GM06990 (cell line): ENCODE data around the gene FLNB.

ENCODE experiments used
- DNase-seq: peaks from one replicate; pipeline ENCODE4 v3.0.0-alpha.2; 2011; ENCODE audit not compliant: insufficient read length; ENCODE audit errors: extremely low read depth
- H3K27me3 ChIP-seq: replicated peaks from 2 replicates; pipeline ENCODE4 v1.6.0; 2011; ENCODE audit warnings: low read length; ENCODE audit not compliant: control insufficient read depth, insufficient read depth
- H3K36me3 ChIP-seq: 2 replicates; pipeline ENCODE4 v1.5.1; 2011; ENCODE audit warnings: low read length; ENCODE audit not compliant: control insufficient read depth, insufficient read depth
- H3K4me3 ChIP-seq: replicated peaks from 2 replicates; pipeline ENCODE4 v1.5.1; 2011; ENCODE audit warnings: low read depth, mild to moderate bottlenecking, control low read depth, low read length
- CTCF ChIP-seq: IDR thresholded peaks from 2 replicates; pipeline ENCODE4 v1.5.1; 2011; ENCODE audit warnings: low read length, control low read depth, mild to moderate bottlenecking, inconsistent platforms; ENCODE audit not compliant: insufficient read depth, poor library complexity, severe bottlenecking

FLNB gene

DNA sequence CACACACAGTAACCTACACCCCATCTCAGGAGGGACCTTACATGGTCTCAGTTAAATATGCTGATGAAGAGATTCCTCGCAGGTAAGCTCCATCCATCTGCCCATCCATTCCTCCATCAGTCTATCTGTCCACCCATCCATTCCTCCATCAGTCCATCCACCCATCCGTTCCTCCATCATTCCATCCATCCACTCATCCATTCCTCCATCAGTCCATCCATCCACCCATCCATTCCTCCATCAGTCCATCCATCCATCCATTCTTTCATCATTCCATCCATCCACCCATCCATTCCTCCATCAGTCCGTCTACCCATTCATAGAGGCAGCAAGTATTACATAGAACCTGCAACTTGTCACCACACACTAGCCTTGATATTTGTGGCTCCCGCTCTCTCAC is 124.6 kb downstream of the FLNB start:
- Histone ChIP-seq H3K36me3 (peaks cover 5% of the 10 kb centered on the region; the same call in 1 of the 2 replicates), H3K4me3 (no peak overlapping the region), H3K27me3 (no peaks in the 10 kb centered on the region)
- no peak for TF ChIP-seq CTCF
- no peak for DNase-seq

- Histone ChIP-seq H3K36me3 (peaks cover 7% of the 10 kb centered on the region; the same call in 1 of the 2 replicates), H3K27me3 (no peaks in the 10 kb centered on the region), H3K4me3 (no peak overlapping the region)
- TF ChIP-seq CTCF: no peak
- DNase-seq: no peak
Measured at GRCh38 chr3:58134468-58134867, 126.2 kb downstream of the FLNB start.

DNA sequence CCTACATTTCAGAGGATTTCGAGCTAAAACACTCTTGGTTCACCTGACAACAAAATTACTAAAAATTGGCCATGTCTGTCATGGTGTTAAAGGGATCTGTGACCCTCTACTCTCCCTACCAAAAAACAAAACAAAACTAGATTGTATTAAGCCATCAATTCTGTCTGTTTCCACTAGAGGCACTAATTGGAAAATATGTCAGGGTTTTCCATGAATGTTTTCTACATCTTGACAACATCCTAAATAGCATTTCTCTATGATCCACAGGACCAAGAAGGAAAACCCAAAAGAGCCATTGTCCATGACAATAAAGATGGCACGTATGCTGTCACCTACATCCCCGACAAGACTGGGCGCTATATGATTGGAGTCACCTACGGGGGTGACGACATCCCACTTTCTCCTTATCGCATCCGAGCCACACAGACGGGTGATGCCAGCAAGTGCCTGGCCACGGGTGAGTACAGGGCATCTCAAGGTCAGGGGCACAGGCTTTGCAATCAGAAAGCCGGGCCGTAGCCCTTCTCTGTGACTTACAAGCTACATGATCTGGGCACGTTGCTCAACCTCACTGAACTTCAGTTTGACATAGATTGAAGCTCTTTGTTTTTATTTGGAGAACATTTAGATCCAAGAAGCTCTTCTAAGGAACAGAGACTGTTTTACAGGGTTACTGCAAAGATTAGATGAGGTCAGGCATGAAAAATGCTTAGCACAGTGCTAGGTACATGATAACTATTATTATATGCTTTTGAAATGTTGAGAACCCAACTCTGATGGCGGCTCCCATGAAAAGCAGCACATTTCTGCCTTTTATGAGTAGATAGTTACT is 127.7 kb downstream of the FLNB start:
- H3K4me3 ChIP-seq: no peak overlapping the region
- peak; percentile 16 for TF ChIP-seq CTCF
- H3K27me3 ChIP-seq: no peaks in the 10 kb centered on the region
- DNase-seq: no peak
- H3K36me3 ChIP-seq: peaks cover 7% of the 10 kb centered on the region; the same call in 1 of the 2 replicates

- no peak for DNase-seq
- no peak overlapping the region for H3K4me3 ChIP-seq
- H3K36me3 ChIP-seq: peaks cover 8% of the 10 kb centered on the region; the same call in 1 of the 2 replicates
- TF ChIP-seq CTCF: no peak
- no peaks in the 10 kb centered on the region for H3K27me3 ChIP-seq
Measured at GRCh38 chr3:58137306-58137705, 129.1 kb downstream of the FLNB start.

GRCh38 chr3:58141766-58142345 is 133.6 kb downstream of the FLNB start:
- Histone ChIP-seq H3K4me3 (no peak overlapping the region), H3K36me3 (peaks cover 6% of the 10 kb centered on the region; the same call in 1 of the 2 replicates), H3K27me3 (no peaks in the 10 kb centered on the region)
- no peak for TF ChIP-seq CTCF
- no peak for DNase-seq
